HepG2 (cell line): Measurements from ENCODE around the gene SPRED3. TPM values are rescaled to one million over a fixed set of nuclear protein-coding genes. Genes with fewer than 3 reads are reported as not detected.

Source experiments
- ARID3A ChIP-seq: IDR thresholded peaks from 2 replicates; pipeline ENCODE4 v1.6.1; 2012; ENCODE audit warnings: low read depth, low read length, improper control_type of control experiment
- ELF3 ChIP-seq: IDR thresholded peaks from 2 replicates; pipeline ENCODE4 v1.6.1; 2016; ENCODE audit warnings: missing genetic modification reagents, missing compliant biosample characterization
- ETV5 ChIP-seq: IDR thresholded peaks from 2 replicates; pipeline ENCODE4 v1.6.1; 2018; ENCODE audit warnings: missing biosample characterization, missing genetic modification reagents, inconsistent platforms, borderline replicate concordance
- KDM2A ChIP-seq: sonication (generic); formaldehyde crosslinking; IDR thresholded peaks from 2 replicates; pipeline ENCODE4 v1.4.0; 2020; ENCODE audit warnings: low read depth, missing genetic modification reagents, borderline replicate concordance
- PBX2 ChIP-seq: IDR thresholded peaks from 2 replicates; pipeline ENCODE4 v1.6.1; 2016; ENCODE audit warnings: control low read depth
- REST ChIP-seq, 2 experiments: IDR thresholded peaks; 2 replicates each; pipeline ENCODE4 v1.6.1; 2011 to 2012; ENCODE audit warnings: low read length in 2 of 2, borderline replicate concordance in 1 of 2, low read depth in 1 of 2, mild to moderate bottlenecking in 1 of 2, moderate library complexity in 1 of 2
- ZBTB34 ChIP-seq: sonication (generic); formaldehyde crosslinking; IDR thresholded peaks from 2 replicates; pipeline ENCODE4 v1.8.0; 2022; ENCODE audit warnings: mild to moderate bottlenecking, missing genetic modification reagents
- ZNF263 ChIP-seq: sonication (generic); formaldehyde crosslinking; IDR thresholded peaks from 2 replicates; pipeline ENCODE4 v1.4.0; 2020; ENCODE audit warnings: missing genetic modification reagents
- ZNF264 ChIP-seq: sonication (generic); formaldehyde crosslinking; IDR thresholded peaks from 2 replicates; pipeline ENCODE4 v1.4.0; 2020; ENCODE audit warnings: missing genetic modification reagents
- ZNF546 ChIP-seq: sonication (generic); formaldehyde crosslinking; conservative IDR thresholded peaks from 2 replicates; pipeline ENCODE4 v1.8.1; 2023; ENCODE audit warnings: mild to moderate bottlenecking, missing genetic modification reagents
- ZNF549 ChIP-seq: sonication (generic); formaldehyde crosslinking; IDR thresholded peaks from 2 replicates; pipeline ENCODE4 v1.5.0; 2020; ENCODE audit warnings: missing genetic modification reagents
- ZNF616 ChIP-seq: sonication (generic); formaldehyde crosslinking; IDR thresholded peaks from 2 replicates; pipeline ENCODE4 v1.5.0; 2020; ENCODE audit warnings: low read depth, mild to moderate bottlenecking, missing genetic modification reagents
- ZNF766 ChIP-seq: sonication (generic); formaldehyde crosslinking; IDR thresholded peaks from 2 replicates; pipeline ENCODE4 v1.5.0; 2020; ENCODE audit warnings: missing genetic modification reagents, borderline replicate concordance
- polyA plus RNA-seq, 8 experiments: library from polyadenylated mRNA; depleted of rRNA in 3 of 8; stranded (reverse) in 7 of 8; unstranded in 1 of 8; fragments of >200 nt; fragmentation: Illumina TruSeq in 4 of 8; extraction: Trizol in 4 of 8; gene quantifications; 2 replicates each; pipeline versions ENCODE4 v1.2.1 to v1.2.3, GENCODE V29; 2011 to 2016; ENCODE audit warnings: low read depth in 4 of 8, missing spikeins in 1 of 8, mixed read lengths in 1 of 8; ENCODE audit not compliant: insufficient read depth in 1 of 8
- total RNA-seq, 5 experiments: library from RNA; depleted of rRNA; stranded (reverse); fragments of >200 nt; fragmentation: Illumina TruSeq; extraction: Trizol; gene quantifications; 2 replicates each; pipeline ENCODE4 v1.2.3, GENCODE V29; 2016; ENCODE audit warnings: low read depth in 1 of 5
- TF ChIP-seq, protein P1 (sequence below): sonication (generic); formaldehyde crosslinking; IDR thresholded peaks from 2 replicates; pipeline ENCODE4 v1.4.0; 2020; ENCODE audit warnings: missing genetic modification reagents, borderline replicate concordance
- TF ChIP-seq, protein P2 (sequence below): sonication (generic); formaldehyde crosslinking; IDR thresholded peaks from 2 replicates; pipeline ENCODE4 v1.5.0; 2020; ENCODE audit warnings: missing genetic modification reagents, mild to moderate bottlenecking, borderline replicate concordance

SPRED3 gene
- total and polyA plus RNA-seq, 2 of the 13 experiments (the other 11 are each of a cell fraction or from before 2014, with no cell fraction given), result 0.15 to 0.17 TPM

GRCh38 chr19:38402967-38403674, 14.6 kb downstream of the SPRED3 start, which contains the start of gene FAM98C (continued):
- TF ChIP-seq KDM2A (CRISPR knock-in tag), result peak; percentile 91
- peak; percentile 71 for TF ChIP-seq ZNF546 (CRISPR knock-in tag)
- TF ChIP-seq ARID3A, result no peak
- peak; percentile 47; the same call in 1 of the 2 replicates for TF ChIP-seq ZNF264 (CRISPR knock-in tag)
- TF ChIP-seq ZBTB34 (CRISPR knock-in tag), result no peak
- TF ChIP-seq ZNF549 (CRISPR knock-in tag), result 0 out of 2 replicates have a peak, but pooled peaks have one; percentile 37
- TF ChIP-seq, protein P1, sequence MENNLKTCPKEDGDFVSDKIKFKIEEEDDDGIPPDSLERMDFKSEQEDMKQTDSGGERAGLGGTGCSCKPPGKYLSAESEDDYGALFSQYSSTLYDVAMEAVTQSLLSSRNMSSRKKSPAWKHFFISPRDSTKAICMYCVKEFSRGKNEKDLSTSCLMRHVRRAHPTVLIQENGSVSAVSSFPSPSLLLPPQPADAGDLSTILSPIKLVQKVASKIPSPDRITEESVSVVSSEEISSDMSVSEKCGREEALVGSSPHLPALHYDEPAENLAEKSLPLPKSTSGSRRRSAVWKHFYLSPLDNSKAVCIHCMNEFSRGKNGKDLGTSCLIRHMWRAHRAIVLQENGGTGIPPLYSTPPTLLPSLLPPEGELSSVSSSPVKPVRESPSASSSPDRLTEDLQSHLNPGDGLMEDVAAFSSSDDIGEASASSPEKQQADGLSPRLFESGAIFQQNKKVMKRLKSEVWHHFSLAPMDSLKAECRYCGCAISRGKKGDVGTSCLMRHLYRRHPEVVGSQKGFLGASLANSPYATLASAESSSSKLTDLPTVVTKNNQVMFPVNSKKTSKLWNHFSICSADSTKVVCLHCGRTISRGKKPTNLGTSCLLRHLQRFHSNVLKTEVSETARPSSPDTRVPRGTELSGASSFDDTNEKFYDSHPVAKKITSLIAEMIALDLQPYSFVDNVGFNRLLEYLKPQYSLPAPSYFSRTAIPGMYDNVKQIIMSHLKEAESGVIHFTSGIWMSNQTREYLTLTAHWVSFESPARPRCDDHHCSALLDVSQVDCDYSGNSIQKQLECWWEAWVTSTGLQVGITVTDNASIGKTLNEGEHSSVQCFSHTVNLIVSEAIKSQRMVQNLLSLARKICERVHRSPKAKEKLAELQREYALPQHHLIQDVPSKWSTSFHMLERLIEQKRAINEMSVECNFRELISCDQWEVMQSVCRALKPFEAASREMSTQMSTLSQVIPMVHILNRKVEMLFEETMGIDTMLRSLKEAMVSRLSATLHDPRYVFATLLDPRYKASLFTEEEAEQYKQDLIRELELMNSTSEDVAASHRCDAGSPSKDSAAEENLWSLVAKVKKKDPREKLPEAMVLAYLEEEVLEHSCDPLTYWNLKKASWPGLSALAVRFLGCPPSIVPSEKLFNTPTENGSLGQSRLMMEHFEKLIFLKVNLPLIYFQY, result no peak
- peak; percentile 80 for TF ChIP-seq ZNF616 (CRISPR knock-in tag)
- peak; percentile 87 for TF ChIP-seq ELF3 (CRISPR knock-in tag)
- TF ChIP-seq, protein P2, sequence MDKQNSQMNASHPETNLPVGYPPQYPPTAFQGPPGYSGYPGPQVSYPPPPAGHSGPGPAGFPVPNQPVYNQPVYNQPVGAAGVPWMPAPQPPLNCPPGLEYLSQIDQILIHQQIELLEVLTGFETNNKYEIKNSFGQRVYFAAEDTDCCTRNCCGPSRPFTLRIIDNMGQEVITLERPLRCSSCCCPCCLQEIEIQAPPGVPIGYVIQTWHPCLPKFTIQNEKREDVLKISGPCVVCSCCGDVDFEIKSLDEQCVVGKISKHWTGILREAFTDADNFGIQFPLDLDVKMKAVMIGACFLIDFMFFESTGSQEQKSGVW, result 0 out of 2 replicates have a peak, but pooled peaks have one; percentile 14
- TF ChIP-seq PBX2 (CRISPR knock-in tag), result no peak
- peak; percentile 90 for TF ChIP-seq ETV5
- no peak for TF ChIP-seq ZNF263 (CRISPR knock-in tag)
- peak; percentile 78; the same call in 1 of the 2 replicates for TF ChIP-seq ZNF766
- TF ChIP-seq REST (IDR thresholded peaks at IDR 0.05; ENCODE audit: borderline replicate concordance in 1 of 2, low read depth in 1 of 2, low read length in 2 of 2), result no peak
